ENCODE data around the gene COX6B2.

COX6B2 gene

DNA sequence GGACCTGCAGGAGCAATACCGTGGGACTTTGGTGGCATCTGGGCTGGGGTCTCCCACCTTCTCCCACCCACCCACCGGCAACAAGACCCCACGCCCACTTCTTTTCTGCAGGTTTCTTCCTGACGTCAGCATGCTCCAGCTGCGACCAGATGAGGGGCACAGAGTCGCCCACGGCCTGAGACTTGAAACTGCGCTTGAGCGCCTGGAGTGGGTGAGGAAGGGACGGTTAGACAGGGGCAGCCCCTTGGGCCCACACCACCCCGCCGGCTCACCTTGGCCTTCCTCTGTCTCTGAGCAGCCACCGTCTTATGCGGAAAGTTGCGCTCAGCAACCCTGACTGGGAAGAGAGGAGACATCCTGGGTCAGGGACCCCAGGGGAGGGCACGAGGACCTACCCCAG is 6.4 kb upstream of the COX6B2 start:
- in situ Hi-C loops (cut with MboI; ENCODE audit: low sequenced_read_pairs, unreplicated experiment), result no loop called here
- TF ChIP-seq, protein P1, sequence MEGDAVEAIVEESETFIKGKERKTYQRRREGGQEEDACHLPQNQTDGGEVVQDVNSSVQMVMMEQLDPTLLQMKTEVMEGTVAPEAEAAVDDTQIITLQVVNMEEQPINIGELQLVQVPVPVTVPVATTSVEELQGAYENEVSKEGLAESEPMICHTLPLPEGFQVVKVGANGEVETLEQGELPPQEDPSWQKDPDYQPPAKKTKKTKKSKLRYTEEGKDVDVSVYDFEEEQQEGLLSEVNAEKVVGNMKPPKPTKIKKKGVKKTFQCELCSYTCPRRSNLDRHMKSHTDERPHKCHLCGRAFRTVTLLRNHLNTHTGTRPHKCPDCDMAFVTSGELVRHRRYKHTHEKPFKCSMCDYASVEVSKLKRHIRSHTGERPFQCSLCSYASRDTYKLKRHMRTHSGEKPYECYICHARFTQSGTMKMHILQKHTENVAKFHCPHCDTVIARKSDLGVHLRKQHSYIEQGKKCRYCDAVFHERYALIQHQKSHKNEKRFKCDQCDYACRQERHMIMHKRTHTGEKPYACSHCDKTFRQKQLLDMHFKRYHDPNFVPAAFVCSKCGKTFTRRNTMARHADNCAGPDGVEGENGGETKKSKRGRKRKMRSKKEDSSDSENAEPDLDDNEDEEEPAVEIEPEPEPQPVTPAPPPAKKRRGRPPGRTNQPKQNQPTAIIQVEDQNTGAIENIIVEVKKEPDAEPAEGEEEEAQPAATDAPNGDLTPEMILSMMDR (IDR thresholded peaks at IDR 0.05; ENCODE audit: borderline replicate concordance, control extremely low read depth, extremely low read depth, insufficient read depth, missing control alignments), result no peak
- DNase-seq (ENCODE audit: low spot score), result no peak

GRCh38 chr19:55358943-55359908 is 4.7 kb upstream of the COX6B2 start:
- in situ Hi-C loops (cut with MboI; ENCODE audit: low sequenced_read_pairs, unreplicated experiment), result no loop called here
- no peak for DNase-seq (ENCODE audit: low spot score)
- TF ChIP-seq, protein P1 (IDR thresholded peaks at IDR 0.05; ENCODE audit: borderline replicate concordance, control extremely low read depth, extremely low read depth, insufficient read depth, missing control alignments), result no peak

DNA sequence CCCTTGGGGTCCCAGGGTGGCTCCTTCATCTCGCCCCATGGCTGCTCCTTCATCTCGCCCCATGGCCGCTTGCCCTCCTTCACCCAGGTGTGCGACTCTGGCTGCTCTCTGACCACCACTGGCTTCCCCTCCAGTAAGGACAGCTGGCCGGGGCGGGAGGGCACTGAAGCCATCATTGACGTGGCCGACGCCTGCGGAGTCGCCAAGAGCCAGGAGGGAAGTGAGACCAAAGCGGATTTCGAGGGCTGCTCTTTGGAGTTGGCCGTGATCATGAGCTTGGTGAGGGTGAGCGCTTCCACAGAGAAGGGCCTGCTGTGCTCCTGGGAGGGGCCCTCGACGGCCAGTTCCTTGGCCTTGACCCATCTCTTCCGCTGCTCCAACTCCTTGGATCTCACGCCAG is 4.0 kb upstream of the COX6B2 start:
- DNase-seq (ENCODE audit: low spot score), result no peak
- in situ Hi-C loops (cut with MboI; ENCODE audit: low sequenced_read_pairs, unreplicated experiment), result no loop called here
- TF ChIP-seq, protein P1 (IDR thresholded peaks at IDR 0.05; ENCODE audit: borderline replicate concordance, control extremely low read depth, extremely low read depth, insufficient read depth, missing control alignments), result no peak

DNA sequence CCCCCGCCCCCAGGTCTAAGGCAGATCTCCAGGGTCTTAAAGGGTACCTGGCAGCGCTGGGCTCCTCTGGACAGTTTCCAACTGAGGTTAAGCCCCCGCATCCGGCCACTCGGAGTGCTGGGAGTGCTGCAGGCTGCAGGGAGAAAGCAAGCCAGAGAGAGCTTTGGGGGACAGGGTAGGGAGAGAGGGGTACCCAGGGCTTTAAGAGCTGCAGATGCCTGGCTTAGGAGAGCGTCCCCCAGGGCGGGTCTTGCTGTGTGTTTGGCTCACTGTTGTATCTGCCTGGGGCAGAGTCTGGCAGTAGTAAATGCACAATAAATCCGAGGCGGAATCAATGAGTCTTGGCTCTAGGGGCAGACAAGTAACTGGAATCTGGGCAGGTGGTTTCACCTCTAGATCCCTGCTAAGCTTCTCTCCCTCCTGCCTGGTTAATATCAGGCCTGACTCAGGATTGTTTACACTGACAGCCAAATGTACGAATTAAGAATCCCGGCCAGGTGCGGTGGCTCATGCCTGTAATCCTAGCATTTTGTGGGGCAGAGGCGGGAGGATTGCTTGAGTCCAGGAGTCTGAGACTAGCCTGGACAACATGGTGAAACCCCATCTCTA is 798 bp upstream of the COX6B2 start:
- in situ Hi-C loops (cut with MboI; ENCODE audit: low sequenced_read_pairs, unreplicated experiment), result no loop called here
- no peak for DNase-seq (ENCODE audit: low spot score)
- TF ChIP-seq, protein P1 (IDR thresholded peaks at IDR 0.05; ENCODE audit: borderline replicate concordance, control extremely low read depth, extremely low read depth, insufficient read depth, missing control alignments), result no peak

GRCh38 chr19:55353803-55354697 is 469 bp downstream of the COX6B2 start:
- in situ Hi-C loops (cut with MboI; ENCODE audit: low sequenced_read_pairs, unreplicated experiment), result no loop called here
- DNase-seq (ENCODE audit: low spot score), result peak; percentile 87
- TF ChIP-seq, protein P1 (IDR thresholded peaks at IDR 0.05; ENCODE audit: borderline replicate concordance, control extremely low read depth, extremely low read depth, insufficient read depth, missing control alignments), result no peak

DNA sequence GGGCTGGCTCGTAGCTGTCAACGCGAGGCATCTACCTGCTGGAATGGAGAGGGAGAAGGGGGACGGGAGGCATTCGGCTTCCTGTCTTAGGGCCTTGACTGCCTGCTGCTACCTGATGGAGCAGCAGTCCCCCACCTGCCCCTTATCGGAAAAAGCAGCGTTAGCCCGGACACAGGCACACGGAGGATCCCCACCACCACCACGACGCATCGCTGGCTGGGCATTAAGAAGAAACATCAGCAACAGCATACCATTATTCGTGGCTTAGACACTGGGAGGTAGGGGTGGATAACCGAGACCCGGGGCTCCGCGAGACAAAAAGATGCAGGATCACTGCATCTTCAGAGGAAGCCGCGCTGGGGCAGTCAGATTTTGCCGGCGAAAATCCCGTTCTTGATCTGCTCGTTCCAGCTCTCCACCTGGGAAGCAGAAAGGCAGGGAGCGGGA is 1.1 kb downstream of the COX6B2 start:
- TF ChIP-seq, protein P1 (IDR thresholded peaks at IDR 0.05; ENCODE audit: borderline replicate concordance, control extremely low read depth, extremely low read depth, insufficient read depth, missing control alignments), result no peak
- DNase-seq (ENCODE audit: low spot score), result no peak
- in situ Hi-C loops (cut with MboI; ENCODE audit: low sequenced_read_pairs, unreplicated experiment), result no loop called here
